K562 (cell line): ENCODE results near the gene XPO1. TPM values are rescaled to one million over a fixed set of nuclear protein-coding genes. Genes with fewer than 3 reads are reported as not detected.

Experiments
- BCLAF1 ChIP-seq, 2 experiments: fragments of 450-650 bp in 1 of 2; IDR thresholded peaks; 2 replicates each; pipeline ENCODE4 v1.6.1; 2011 to 2017; ENCODE audit warnings: low read depth in 2 of 2, antibody characterized with exemption in 1 of 2, borderline replicate concordance in 1 of 2, low read length in 1 of 2, mild to moderate bottlenecking in 1 of 2, mixed read lengths in 1 of 2; ENCODE audit not compliant: control insufficient read depth in 1 of 2
- DIDO1 ChIP-seq: fragments of 450-650 bp; IDR thresholded peaks from 2 replicates; pipeline ENCODE4 v1.6.1; 2016; ENCODE audit warnings: low read depth, missing biosample characterization, missing genetic modification characterization
- ELF1 ChIP-seq: fragments of 200-800 bp; sonication (Bioruptor generic); IDR thresholded peaks from 2 replicates; pipeline ENCODE4 v1.6.1; 2016; ENCODE audit warnings: missing genetic modification characterization, missing compliant biosample characterization
- NFIC ChIP-seq: fragments of 450-650 bp; IDR thresholded peaks from 2 replicates; pipeline ENCODE4 v1.6.1; 2017; ENCODE audit warnings: mild to moderate bottlenecking, inconsistent platforms
- NR4A1 ChIP-seq, 2 experiments: fragments of 250-450 bp in 1 of 2; fragments of 450-650 bp in 1 of 2; sonication (Bioruptor Pico) in 1 of 2; IDR thresholded peaks; 2 replicates each; pipeline versions ENCODE4 v1.4.0 to v1.6.1; 2016 to 2020; ENCODE audit warnings: mild to moderate bottlenecking in 2 of 2, missing compliant biosample characterization in 1 of 2, missing genetic modification characterization in 1 of 2, moderate library complexity in 1 of 2
- RFX1 ChIP-seq: fragments of 450-650 bp; IDR thresholded peaks from 2 replicates; pipeline ENCODE4 v1.6.1; 2016; ENCODE audit warnings: mild to moderate bottlenecking, moderate library complexity
- ZNF224 ChIP-seq: sonication (generic); formaldehyde crosslinking; IDR thresholded peaks from 2 replicates; pipeline ENCODE4 v1.8.0; 2022; ENCODE audit warnings: mild to moderate bottlenecking, missing genetic modification reagents
- ZNF766 ChIP-seq: fragments of 200-800 bp; sonication (Bioruptor generic); conservative IDR thresholded peaks from 2 replicates; pipeline ENCODE4 v1.6.1; 2016; ENCODE audit warnings: missing genetic modification characterization, missing compliant biosample characterization
- ZNF778 ChIP-seq: fragments of 450-650 bp; formaldehyde crosslinking; IDR thresholded peaks from 2 replicates; pipeline ENCODE4 v1.4.0; 2020; ENCODE audit warnings: mild to moderate bottlenecking, moderate library complexity
- polyA plus RNA-seq, 8 experiments: library from polyadenylated mRNA; depleted of rRNA in 4 of 8; stranded (reverse) in 5 of 8; unstranded in 3 of 8; fragments of >200 nt; fragmentation: Nextera tagmentation in 2 of 8; fragmentation: Illumina TruSeq in 1 of 8; extraction: Ambion mirVana in 2 of 8; extraction: Trizol in 1 of 8; gene quantifications; 2 replicates each; pipeline versions ENCODE4 v1.2.1 to v1.2.3, GENCODE V29; 2011 to 2014; ENCODE audit warnings: inconsistent platforms in 1 of 8, missing spikeins in 1 of 8
- total RNA-seq, 7 experiments: library from RNA; depleted of rRNA in 6 of 7; stranded (reverse); fragments of >200 nt in 6 of 7; fragmentation: Illumina TruSeq in 2 of 7; extraction: Trizol in 2 of 7; gene quantifications; 2 replicates each; pipeline versions ENCODE4 v1.2.1 to v1.2.3, GENCODE V29; 2011 to 2021; ENCODE audit warnings: low replicate concordance in 1 of 7
- TF ChIP-seq, protein P1 (sequence below), 2 experiments: fragments of 450-650 bp in 1 of 2; sonication (generic) in 1 of 2; formaldehyde crosslinking in 1 of 2; IDR thresholded peaks; 2 replicates each; pipeline versions ENCODE4 v1.7.1 to v1.9.0; 2016 to 2022; ENCODE audit warnings: inconsistent platforms in 1 of 2, mild to moderate bottlenecking in 1 of 2, missing genetic modification reagents in 1 of 2
- TF ChIP-seq, protein P2 (sequence below): fragments of 450-650 bp; conservative IDR thresholded peaks from 2 replicates; pipeline ENCODE4 v1.6.1; 2016; ENCODE audit warnings: missing genetic modification characterization, low read depth, mild to moderate bottlenecking, control low read depth, missing compliant biosample characterization

Gene XPO1
- total and polyA plus RNA-seq, 9 of the 15 experiments (the other 6 are each of a cell fraction or from before 2014, with no cell fraction given) = 86.2 to 307 (median 216) TPM

- TF ChIP-seq BCLAF1 (IDR thresholded peaks at IDR 0.05; ENCODE audit: borderline replicate concordance in 1 of 2, control insufficient read depth in 1 of 2, low read depth in 2 of 2, low read length in 1 of 2) = peak in 1 of 2 experiments; percentile 59; a peak in 1 of 4 replicates
- no peak for TF ChIP-seq NR4A1 (CRISPR knock-in tag; IDR thresholded peaks at IDR 0.05)
- TF ChIP-seq NR4A1 (tag; IDR thresholded peaks at IDR 0.05) = no peak
- peak; percentile 37; the same call in 1 of the 2 replicates for TF ChIP-seq NFIC
- peak; percentile 56; the same call in 1 of the 2 replicates for TF ChIP-seq ZNF224 (CRISPR knock-in tag)
- TF ChIP-seq ZNF766 (CRISPR knock-in tag) = 0 out of 2 replicates have a peak, but pooled peaks have one; percentile 20
- TF ChIP-seq ZNF778 (CRISPR knock-in tag) = no peak
- TF ChIP-seq DIDO1 (tag) = no peak
- TF ChIP-seq, protein P1, sequence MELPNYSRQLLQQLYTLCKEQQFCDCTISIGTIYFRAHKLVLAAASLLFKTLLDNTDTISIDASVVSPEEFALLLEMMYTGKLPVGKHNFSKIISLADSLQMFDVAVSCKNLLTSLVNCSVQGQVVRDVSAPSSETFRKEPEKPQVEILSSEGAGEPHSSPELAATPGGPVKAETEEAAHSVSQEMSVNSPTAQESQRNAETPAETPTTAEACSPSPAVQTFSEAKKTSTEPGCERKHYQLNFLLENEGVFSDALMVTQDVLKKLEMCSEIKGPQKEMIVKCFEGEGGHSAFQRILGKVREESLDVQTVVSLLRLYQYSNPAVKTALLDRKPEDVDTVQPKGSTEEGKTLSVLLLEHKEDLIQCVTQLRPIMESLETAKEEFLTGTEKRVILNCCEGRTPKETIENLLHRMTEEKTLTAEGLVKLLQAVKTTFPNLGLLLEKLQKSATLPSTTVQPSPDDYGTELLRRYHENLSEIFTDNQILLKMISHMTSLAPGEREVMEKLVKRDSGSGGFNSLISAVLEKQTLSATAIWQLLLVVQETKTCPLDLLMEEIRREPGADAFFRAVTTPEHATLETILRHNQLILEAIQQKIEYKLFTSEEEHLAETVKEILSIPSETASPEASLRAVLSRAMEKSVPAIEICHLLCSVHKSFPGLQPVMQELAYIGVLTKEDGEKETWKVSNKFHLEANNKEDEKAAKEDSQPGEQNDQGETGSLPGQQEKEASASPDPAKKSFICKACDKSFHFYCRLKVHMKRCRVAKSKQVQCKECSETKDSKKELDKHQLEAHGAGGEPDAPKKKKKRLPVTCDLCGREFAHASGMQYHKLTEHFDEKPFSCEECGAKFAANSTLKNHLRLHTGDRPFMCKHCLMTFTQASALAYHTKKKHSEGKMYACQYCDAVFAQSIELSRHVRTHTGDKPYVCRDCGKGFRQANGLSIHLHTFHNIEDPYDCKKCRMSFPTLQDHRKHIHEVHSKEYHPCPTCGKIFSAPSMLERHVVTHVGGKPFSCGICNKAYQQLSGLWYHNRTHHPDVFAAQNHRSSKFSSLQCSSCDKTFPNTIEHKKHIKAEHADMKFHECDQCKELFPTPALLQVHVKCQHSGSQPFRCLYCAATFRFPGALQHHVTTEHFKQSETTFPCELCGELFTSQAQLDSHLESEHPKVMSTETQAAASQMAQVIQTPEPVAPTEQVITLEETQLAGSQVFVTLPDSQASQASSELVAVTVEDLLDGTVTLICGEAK (IDR thresholded peaks at IDR 0.05) = peak; percentile 85
- TF ChIP-seq, protein P1 (CRISPR knock-in tag; IDR thresholded peaks at IDR 0.05) = no peak
- TF ChIP-seq RFX1 = no peak
- peak; percentile 87 for TF ChIP-seq ELF1 (tag)
- TF ChIP-seq, protein P2, sequence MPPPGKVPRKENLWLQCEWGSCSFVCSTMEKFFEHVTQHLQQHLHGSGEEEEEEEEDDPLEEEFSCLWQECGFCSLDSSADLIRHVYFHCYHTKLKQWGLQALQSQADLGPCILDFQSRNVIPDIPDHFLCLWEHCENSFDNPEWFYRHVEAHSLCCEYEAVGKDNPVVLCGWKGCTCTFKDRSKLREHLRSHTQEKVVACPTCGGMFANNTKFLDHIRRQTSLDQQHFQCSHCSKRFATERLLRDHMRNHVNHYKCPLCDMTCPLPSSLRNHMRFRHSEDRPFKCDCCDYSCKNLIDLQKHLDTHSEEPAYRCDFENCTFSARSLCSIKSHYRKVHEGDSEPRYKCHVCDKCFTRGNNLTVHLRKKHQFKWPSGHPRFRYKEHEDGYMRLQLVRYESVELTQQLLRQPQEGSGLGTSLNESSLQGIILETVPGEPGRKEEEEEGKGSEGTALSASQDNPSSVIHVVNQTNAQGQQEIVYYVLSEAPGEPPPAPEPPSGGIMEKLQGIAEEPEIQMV (tag) = no peak
Observed at GRCh38 chr2:61470965-61471904, 66.9 kb downstream of the XPO1 start, which contains the start of gene USP34 (continued).
